ENCODE data around the gene MMAB.
A peak's percentile ranks its signal among the peaks of the same experiment; 100 is the strongest.

The MMAB gene

DNA sequence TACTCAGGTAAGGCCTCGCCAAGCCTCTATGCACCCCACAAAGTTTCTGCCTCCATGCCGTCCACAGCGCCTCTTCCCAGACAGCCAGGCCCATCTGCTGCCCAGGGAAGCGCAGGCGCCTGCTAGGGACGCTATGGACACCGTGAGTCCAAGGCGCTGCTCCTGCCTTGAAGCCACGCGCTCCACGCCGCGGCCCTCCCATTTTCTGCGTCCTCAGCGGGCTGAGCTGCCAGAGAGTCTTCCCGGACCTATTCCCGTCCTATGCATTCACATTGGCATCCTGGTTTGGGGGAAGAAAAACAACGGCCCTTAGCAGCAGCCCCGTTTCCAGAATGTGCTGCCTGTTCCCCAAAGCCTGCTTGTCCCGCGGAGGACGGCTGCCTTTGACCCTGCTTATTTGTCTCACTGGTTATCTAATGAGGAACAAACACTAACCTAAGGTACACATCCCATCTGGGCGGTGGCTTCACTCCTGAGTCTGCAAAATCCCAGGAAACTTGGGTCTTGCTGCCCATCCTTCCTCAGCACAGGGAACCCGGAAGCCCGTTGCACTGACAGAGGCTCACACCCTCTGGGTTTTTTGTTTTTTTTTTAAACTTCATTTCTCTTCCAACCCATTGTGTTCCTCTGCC, 38.0 kb downstream of the MMAB start:
- DNase-seq: no peak

- no peak for DNase-seq
Observed at GRCh38 chr12:109534456-109534855, 38.8 kb downstream of the MMAB start.

- DNase-seq: no peak
Observed at GRCh38 chr12:109533487-109533740, 39.9 kb downstream of the MMAB start.

DNA sequence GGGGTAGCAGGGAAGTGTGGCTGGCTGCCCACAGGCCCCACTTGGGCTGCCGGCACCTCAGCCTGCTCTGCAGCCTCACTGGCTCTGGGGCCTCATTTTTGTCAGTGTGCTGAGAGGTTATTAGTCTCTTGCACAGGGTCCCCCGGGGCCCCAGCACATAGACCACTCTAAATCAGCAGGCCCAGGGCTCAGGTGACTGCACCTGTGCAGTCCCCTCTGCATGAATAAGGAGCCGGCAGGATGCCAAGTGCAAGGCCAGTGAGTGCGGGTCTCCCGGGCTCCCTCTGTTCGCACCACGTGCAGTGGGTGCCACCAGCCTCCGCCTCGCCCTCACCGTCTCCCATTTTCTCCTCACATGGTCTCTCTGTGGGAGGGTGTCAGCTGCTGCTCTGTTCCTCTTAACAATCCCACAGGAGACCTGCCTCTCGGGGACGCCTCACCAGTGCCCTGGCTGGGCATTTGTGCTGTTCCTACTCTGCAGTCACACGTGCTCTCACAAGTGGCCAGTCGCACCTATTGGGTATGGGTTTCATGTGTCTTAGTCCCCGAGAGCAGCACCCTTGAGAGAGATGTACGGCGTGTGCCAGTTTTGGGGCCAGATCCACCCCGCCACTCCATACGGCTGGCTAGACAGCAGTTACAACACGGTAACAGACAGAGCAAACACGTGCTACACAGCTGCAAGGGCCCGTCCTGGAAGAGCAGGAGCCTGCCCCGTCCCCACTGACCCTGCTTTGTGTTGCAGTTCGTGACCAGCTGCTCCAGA, 40.4 kb downstream of the MMAB start:
- DNase-seq: no peak

DNA sequence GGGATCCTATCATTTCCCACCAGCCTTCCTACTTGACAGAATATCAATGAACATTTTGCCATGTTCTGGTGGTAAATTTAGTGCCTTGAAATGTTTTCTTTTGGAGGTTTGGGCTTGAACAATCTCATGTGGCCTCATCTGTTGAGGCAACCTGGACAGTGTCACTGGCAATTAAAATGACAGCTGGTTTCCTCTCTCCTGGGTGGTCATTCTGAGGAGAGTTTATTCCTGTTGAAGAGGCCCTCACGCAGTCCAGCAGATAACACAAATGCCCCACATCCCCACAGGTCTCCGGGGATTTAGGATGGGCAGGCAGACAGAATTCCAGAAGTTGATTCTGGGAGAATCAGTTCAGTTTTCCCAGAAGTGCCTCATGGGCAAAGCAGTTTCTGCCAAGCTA, 41.9 kb downstream of the MMAB start:
- no peak for DNase-seq

DNA sequence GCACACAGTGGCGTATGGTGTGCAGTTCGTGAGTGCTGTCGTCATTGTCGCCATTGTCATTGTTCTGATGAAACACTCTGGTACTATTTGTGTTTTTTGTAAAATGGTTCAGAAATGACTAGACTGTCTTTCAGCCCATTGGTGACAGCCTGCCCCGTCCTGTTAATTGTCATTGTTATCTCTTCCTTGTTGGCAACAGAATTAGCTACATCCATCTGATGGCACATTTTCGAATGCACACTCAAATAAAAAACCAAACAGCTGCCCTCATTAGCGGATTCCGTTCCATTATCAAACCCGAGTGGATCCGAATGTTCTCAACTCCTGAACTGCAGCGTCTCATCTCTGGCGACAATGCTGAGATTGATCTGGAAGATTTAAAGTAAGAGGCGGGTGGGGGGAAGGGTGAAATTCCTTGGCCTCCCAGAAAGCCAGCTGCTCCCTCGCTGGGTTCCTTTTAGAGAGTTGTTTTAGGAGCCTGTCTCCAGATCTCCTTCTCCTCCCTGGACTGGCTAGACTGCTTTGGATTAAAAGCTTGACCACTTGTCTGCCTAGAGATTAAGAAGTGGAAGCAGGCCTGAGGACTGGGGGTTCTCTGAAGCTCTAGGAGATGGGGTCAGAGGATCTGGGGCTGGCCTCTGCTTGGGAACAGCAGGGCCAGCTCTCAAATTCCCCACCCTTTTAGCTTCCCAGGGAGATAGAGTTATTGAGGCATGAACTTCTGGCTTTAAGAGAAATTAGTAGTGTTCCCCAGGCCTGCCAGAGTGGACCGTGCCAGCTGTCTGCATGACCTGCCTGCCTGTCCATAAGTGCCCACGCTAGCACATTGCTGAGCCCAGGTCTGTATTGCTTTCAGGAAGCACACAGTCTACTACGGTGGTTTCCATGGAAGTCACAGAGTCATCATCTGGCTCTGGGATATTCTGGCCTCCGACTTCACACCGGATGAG, 43.3 kb downstream of the MMAB start:
- DNase-seq: no peak

GRCh38 chr12:109527489-109528123, 45.7 kb downstream of the MMAB start:
- DNase-seq: no peak

DNA sequence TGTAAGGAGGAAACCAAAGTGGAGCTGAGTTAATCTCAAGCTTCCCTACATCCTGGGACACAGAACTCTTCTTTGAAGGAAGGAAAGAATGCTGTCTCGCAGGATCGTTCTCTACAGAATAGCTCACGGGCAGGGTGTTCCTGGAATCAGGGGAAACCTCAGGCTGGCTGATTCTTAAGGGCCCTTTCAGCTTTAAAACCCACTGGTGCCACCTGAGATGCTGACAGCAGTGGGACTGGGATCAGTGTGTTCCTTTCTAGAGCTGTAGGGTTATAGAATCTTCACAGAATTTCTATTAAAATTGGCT, 48.1 kb downstream of the MMAB start:
- no peak for DNase-seq

- no peak for DNase-seq
Observed at GRCh38 chr12:109524466-109525278, 48.6 kb downstream of the MMAB start.

DNA sequence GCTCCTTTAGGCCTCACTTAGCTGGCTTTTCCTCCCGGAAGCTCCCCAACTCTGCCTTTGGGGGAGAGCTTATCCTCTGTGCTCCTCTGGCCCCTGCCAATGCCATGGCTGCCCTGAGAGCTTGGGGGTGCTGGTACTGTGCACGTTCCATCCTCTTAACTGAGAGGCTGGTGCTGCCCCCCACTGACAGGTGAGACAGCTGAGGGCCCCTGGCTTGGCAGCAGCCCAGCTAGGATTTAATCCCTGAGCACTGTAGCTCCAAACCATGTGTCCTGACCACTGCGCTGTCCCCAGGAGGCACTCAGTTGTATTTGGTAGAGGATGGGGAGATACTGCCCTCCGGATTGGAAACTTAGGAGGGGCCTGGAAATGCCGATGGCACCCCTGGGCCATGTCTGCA, 49.8 kb downstream of the MMAB start:
- no peak for DNase-seq

- DNase-seq: no peak
Observed at GRCh38 chr12:109523071-109523470, 50.2 kb downstream of the MMAB start.

GRCh38 chr12:109521831-109522230, 51.5 kb downstream of the MMAB start:
- no peak for DNase-seq

DNA sequence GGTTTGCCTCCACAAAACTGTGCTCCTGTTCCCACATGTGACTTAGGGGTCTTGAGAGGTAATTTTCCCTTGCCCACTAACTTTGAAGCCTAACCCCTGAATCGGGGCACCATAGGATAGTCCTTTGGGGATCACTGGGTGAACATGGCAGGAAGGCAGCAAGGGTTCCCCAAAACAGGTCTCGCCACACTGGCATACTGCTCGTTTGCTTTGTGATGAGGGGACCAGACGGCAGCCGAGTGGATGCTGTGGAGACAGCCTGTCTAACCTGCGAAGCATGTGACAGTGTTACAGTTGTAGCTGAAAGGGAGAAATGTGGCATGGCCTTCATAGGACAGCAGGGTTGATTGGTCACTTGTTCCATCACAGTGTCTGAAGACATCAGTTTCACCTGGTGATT, 53.5 kb downstream of the MMAB start:
- DNase-seq: no peak

DNA sequence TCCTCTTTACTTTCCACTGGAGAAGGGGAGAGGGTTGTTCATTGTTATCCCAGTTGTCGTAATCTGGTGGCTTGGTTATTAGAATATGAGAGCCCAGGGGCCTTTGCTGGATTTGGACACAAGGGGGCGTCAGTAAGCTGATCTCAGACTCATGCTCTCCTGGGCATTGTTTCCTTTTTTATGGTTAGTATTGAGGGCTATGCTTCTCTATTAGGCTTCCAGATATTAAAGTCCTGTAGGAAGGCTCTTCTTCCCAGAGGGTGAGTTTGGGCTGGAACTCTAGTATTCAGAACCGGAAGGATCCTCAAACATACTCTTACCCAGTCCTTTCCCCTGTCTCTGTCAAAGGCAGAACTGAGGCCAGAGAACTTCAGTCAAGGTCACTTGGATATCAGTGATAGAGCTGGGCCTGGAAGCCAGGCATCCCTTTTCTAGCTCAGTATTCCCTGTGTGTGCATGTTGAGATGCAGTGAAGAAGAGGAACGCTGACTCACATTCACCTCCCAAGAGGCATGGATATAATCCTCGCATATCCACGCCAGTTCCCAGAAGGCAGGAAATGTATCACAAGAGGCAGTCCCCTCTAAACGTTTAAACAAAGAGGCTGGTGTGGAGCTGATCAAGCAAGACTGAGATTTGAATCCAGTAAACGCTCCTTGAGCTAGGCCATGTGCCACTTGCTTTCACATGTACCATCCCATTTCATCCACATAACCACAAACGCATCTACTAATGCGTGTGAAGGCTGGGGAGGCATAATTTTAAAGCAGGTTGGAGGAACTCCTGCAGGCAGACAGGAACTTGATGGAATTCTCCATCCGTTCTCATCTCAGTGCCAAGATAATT, 54.3 kb downstream of the MMAB start:
- DNase-seq: peak; percentile 58

DNA sequence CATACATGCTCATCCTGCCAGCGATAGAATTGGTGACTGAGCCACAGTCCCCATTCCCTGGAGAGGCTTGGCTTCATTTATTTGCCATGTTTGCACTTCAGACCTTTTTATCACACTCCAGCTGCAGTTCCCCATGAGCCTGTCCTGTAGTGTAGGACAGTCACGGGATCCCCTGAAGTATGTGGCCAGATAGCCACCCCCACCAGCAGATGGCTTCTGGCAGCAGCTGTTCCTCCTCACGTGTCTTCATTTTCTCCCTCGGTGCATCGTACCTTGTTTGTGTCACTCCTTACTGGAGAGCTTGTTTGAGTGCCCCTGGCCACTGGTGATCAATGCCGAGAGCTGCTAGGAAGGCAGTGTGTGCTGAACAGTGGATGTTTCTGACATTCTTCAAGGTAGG, 55.7 kb downstream of the MMAB start:
- no peak for DNase-seq

- no peak for DNase-seq
Observed at GRCh38 chr12:109513977-109514376, 59.3 kb downstream of the MMAB start.

DNA sequence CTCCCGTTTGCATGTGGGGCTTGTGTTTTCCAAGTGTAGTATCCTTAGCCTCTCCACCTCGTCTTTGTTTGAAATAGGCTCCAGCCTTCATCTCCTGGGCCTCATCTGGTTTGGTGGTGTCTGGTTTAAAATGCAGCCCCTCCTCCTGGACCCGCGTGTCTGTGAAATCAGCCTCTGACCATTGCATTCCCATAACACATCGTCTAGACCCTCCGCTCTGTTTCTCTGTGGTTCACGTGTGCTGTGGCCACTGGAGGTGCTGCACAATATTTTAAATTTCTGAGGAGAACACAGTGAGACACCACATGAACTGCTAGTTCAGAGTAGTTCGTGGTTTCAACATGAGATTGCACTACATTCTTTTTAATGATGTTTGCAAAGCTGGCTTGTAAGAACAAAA, 60.3 kb downstream of the MMAB start:
- DNase-seq: no peak

DNA sequence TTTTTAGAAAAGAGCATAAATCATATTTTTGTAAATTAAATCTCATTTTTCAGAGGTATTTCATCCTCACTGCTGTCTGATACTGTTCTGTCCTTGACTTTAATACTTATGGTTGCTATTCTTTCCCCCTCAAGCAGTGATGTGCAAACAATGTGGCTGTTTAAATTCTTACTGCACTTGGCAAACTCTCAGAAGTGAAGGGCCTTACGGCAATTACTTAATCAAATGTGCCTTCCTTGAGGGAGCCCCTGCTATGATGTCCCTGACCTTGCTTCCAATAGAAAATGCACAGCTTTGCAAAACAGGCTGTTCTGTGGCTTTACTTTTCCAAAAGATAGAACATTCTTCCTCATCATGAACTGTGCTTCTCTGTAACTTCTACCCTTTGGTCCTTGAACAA, 60.7 kb downstream of the MMAB start:
- DNase-seq: no peak

GRCh38 chr12:109510196-109510595, 63.1 kb downstream of the MMAB start:
- DNase-seq: no peak

- DNase-seq: no peak
Observed at GRCh38 chr12:109504068-109504467, 69.2 kb downstream of the MMAB start.
